ENCODE measurements around the gene CFAP210.

Gene CFAP210

GRCh38 chr2:169713331-169713730 is 19.1 kb upstream of the CFAP210 start:
- no peak for DNase-seq (ENCODE audit: low read depth)
- no peak for TF ChIP-seq CTCF (IDR thresholded peaks at IDR 0.05; ENCODE audit: insufficient read depth, low read depth, low read length, missing control alignments)
- H3K4me3 ChIP-seq (ENCODE audit: low read depth, low read length): no peak overlapping the region

- TF ChIP-seq CTCF (IDR thresholded peaks at IDR 0.05; ENCODE audit: insufficient read depth, low read depth, low read length, missing control alignments): no peak
- no peak overlapping the region for H3K4me3 ChIP-seq (ENCODE audit: low read depth, low read length)
- DNase-seq (ENCODE audit: low read depth): no peak
Observed at GRCh38 chr2:169712791-169713227, 18.6 kb upstream of the CFAP210 start.

- TF ChIP-seq CTCF (IDR thresholded peaks at IDR 0.05; ENCODE audit: insufficient read depth, low read depth, low read length, missing control alignments): no peak
- no peak overlapping the region for H3K4me3 ChIP-seq (ENCODE audit: low read depth, low read length)
- DNase-seq (ENCODE audit: low read depth): no peak
Observed at GRCh38 chr2:169711751-169712509, 17.7 kb upstream of the CFAP210 start.

GRCh38 chr2:169709981-169710380 is 15.8 kb upstream of the CFAP210 start:
- no peak for TF ChIP-seq CTCF (IDR thresholded peaks at IDR 0.05; ENCODE audit: insufficient read depth, low read depth, low read length, missing control alignments)
- H3K4me3 ChIP-seq (ENCODE audit: low read depth, low read length): no peak overlapping the region

GRCh38 chr2:169709331-169709730 is 15.1 kb upstream of the CFAP210 start:
- DNase-seq (ENCODE audit: low read depth): no peak
- no peak for TF ChIP-seq CTCF (IDR thresholded peaks at IDR 0.05; ENCODE audit: insufficient read depth, low read depth, low read length, missing control alignments)

More at GRCh38 chr2:169709981-169710380, 15.8 kb upstream of the CFAP210 start:
- no peak for DNase-seq (ENCODE audit: low read depth)

GRCh38 chr2:169707626-169708025 is 13.4 kb upstream of the CFAP210 start:
- no peak for DNase-seq (ENCODE audit: low read depth)
- H3K4me3 ChIP-seq (ENCODE audit: low read depth, low read length): no peak overlapping the region
- no peak for TF ChIP-seq CTCF (IDR thresholded peaks at IDR 0.05; ENCODE audit: insufficient read depth, low read depth, low read length, missing control alignments)

More at GRCh38 chr2:169709331-169709730, 15.1 kb upstream of the CFAP210 start:
- no peak overlapping the region for H3K4me3 ChIP-seq (ENCODE audit: low read depth, low read length)

GRCh38 chr2:169705927-169706326 is 11.7 kb upstream of the CFAP210 start:
- H3K4me3 ChIP-seq (ENCODE audit: low read depth, low read length): no peak overlapping the region
- DNase-seq (ENCODE audit: low read depth): no peak
- TF ChIP-seq CTCF (IDR thresholded peaks at IDR 0.05; ENCODE audit: insufficient read depth, low read depth, low read length, missing control alignments): no peak
